ENCODE results near the gene MAP1B.
A peak's percentile ranks its signal among the peaks of the same experiment; 100 is the strongest.

The MAP1B gene

DNA sequence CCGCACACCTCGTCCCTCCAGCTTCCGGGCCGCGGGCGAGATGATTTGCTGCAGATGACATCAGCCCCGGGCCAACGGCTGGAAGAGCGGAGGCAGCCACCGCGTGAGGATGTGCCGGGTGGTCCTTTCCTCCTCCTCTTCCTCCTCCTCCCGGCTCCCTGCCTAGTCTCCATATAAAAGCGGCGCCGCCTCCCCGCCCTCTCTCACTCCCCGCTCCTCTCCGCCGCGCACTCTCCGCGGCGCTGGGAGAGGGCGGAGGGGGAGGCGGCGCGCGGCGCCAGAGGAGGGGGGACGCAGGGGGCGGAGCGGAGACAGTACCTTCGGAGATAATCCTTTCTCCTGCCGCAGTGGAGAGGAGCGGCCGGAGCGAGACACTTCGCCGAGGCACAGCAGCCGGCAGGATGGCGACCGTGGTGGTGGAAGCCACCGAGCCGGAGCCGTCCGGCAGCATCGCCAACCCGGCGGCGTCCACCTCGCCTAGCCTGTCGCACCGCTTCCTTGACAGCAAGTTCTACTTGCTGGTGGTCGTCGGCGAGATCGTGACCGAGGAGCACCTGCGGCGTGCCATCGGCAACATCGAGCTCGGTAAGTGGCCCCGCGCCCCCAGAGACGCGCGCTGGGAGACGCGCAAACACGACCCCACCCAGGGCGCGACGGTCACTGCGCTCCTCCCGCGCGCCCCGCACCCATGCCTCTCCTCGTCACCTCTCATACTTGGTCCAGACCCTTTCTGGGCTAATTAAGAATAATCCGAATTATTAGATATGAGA lies at the start of gene MAP1B:
TSS of gene MAP1B (plus strand) at position 345 of the 770 bp plus-strand sequence. CDS start at position 402, 57 bp downstream.
- H3K4me1 ChIP-seq (ENCODE audit: control insufficient read depth in 2 of 2, insufficient read depth in 2 of 2, low read length in 2 of 2), result no peaks in the 10 kb centered on the region
- peak within 1 kb of the TSS; percentile 61 to 63 for H3K4me3 ChIP-seq (ENCODE audit: low read length in 2 of 2)
- H3K36me3 ChIP-seq (ENCODE audit: control insufficient read depth in 2 of 2, insufficient read depth in 2 of 2, low read length in 2 of 2), result no peaks in the 10 kb centered on the region
- peak within 1 kb of the TSS; percentile 27 to 48 for H3K27ac ChIP-seq (ENCODE audit: low read depth in 2 of 2, low read length in 2 of 2)
- no peaks in the 10 kb centered on the region for H3K9me3 ChIP-seq (ENCODE audit: control insufficient read depth in 2 of 2, low read length in 2 of 2)
- H3K9ac ChIP-seq (ENCODE audit: low read depth in 1 of 2, low read length in 2 of 2), result peak within 1 kb of the TSS in 1 of 2 donors; percentile 59
- H3K27me3 ChIP-seq (ENCODE audit: control insufficient read depth in 2 of 2, insufficient read depth in 2 of 2, low read length in 2 of 2), result peaks cover 12 to 19% of the 10 kb centered on the region in 2 donors

DNA sequence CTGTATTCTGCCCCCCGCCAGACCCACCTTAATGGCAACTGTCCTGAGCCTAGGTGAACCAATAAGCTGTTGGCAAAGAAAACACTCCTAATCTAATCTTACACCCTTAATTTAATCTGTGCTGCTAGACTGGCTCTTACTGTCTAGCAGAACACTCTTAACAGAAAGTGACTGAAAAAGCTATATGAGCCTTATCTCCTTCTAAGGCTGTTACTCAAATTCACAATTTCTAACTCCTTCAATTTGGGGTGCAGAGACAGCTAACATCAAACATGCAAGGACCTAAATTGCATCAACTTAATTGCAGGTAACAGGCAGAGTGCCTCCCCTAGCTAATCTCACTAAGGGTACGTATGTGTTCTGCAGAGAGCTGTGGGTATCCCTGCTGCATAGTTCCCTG lies 49.5 kb upstream of the MAP1B start:
- Histone ChIP-seq H3K9ac (ENCODE audit: low read depth in 1 of 2, low read length in 2 of 2) (no peak overlapping the region), H3K4me3 (ENCODE audit: low read length in 2 of 2) (no peak overlapping the region), H3K27ac (ENCODE audit: low read depth in 2 of 2, low read length in 2 of 2) (no peak overlapping the region), H3K27me3 (ENCODE audit: control insufficient read depth in 2 of 2, insufficient read depth in 2 of 2, low read length in 2 of 2) (no peaks in the 10 kb centered on the region), H3K4me1 (ENCODE audit: control insufficient read depth in 2 of 2, insufficient read depth in 2 of 2, low read length in 2 of 2) (no peaks in the 10 kb centered on the region), H3K36me3 (ENCODE audit: control insufficient read depth in 2 of 2, insufficient read depth in 2 of 2, low read length in 2 of 2) (no peaks in the 10 kb centered on the region), H3K9me3 (ENCODE audit: control insufficient read depth in 2 of 2, low read length in 2 of 2) (no peaks in the 10 kb centered on the region)

DNA sequence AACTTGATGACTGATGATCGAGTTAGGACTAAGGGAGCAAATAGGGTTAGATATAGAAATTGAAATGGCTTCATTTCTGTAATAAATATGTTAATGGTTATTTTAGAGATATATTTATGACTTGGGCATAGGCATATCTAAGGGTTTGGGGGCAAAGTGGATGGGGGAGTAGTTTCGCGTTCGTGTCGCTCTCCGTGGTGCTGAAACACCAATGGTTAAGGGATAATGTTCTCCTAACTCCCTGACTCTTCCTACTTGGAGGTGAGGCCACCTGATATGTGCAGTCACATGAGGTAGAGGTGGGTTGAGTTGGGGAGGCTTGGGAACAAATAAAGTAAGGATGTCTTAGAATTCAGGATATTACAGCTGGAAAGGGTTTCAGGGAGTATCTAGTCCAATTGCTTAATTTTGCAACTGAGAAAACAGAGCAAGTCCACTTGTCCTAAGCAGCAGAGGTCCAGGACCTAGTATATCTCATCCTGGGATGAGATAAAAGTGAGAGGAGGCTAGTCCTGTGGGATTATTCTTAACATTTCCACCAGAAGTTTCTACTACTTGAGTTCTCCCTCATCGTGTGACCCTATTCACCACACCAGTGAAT lies 44.0 kb upstream of the MAP1B start:
- Histone ChIP-seq H3K4me1 (ENCODE audit: control insufficient read depth in 2 of 2, insufficient read depth in 2 of 2, low read length in 2 of 2) (no peaks in the 10 kb centered on the region), H3K9me3 (ENCODE audit: control insufficient read depth in 2 of 2, low read length in 2 of 2) (no peaks in the 10 kb centered on the region), H3K27ac (ENCODE audit: low read depth in 2 of 2, low read length in 2 of 2) (no peak overlapping the region), H3K36me3 (ENCODE audit: control insufficient read depth in 2 of 2, insufficient read depth in 2 of 2, low read length in 2 of 2) (no peaks in the 10 kb centered on the region), H3K4me3 (ENCODE audit: low read length in 2 of 2) (no peak overlapping the region), H3K9ac (ENCODE audit: low read depth in 1 of 2, low read length in 2 of 2) (no peak overlapping the region), H3K27me3 (ENCODE audit: control insufficient read depth in 2 of 2, insufficient read depth in 2 of 2, low read length in 2 of 2) (no peaks in the 10 kb centered on the region)

DNA sequence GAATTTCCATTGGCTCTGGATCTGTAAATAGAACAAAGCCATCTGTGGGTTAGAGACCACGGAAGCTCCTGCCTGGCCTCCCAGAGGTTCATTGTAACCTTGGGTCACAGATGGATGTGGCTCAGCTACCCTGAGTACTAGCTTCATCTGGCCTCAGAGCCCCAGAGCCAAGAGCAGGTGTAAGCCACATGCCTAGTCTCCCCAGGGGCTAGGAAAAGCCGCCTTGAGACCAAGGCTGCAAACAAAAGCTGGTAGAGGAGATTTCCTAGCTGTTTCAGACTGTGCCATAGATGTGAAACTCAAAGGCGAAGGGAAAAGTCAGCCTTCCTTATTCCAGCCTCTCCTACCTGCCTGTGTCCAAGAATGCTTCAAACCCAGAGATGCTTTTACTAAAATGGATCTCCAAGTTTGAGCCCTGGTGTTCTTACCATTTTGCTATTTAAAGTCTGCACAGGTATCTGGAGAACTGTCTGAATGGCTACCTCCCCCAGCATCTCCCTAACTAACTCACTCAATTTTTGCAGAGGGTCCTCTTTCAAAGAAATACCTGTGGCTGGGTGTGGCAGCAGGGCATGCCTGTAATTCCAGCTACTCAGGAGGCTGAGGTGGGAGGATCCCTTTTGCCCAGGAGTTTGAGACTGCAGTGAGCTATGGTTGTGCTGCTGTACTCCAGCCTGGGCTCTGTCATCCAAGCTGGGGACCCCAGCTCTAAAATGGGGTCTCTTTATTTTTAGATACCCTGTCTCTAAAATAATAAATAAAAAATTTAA lies 42.3 kb upstream of the MAP1B start:
- no peaks in the 10 kb centered on the region for H3K4me1 ChIP-seq (ENCODE audit: control insufficient read depth in 2 of 2, insufficient read depth in 2 of 2, low read length in 2 of 2)
- no peak overlapping the region for H3K4me3 ChIP-seq (ENCODE audit: low read length in 2 of 2)
- no peak overlapping the region for H3K27ac ChIP-seq (ENCODE audit: low read depth in 2 of 2, low read length in 2 of 2)
- no peaks in the 10 kb centered on the region for H3K27me3 ChIP-seq (ENCODE audit: control insufficient read depth in 2 of 2, insufficient read depth in 2 of 2, low read length in 2 of 2)
- no peak overlapping the region for H3K9ac ChIP-seq (ENCODE audit: low read depth in 1 of 2, low read length in 2 of 2)
- no peaks in the 10 kb centered on the region for H3K36me3 ChIP-seq (ENCODE audit: control insufficient read depth in 2 of 2, insufficient read depth in 2 of 2, low read length in 2 of 2)
- no peaks in the 10 kb centered on the region for H3K9me3 ChIP-seq (ENCODE audit: control insufficient read depth in 2 of 2, low read length in 2 of 2)

DNA sequence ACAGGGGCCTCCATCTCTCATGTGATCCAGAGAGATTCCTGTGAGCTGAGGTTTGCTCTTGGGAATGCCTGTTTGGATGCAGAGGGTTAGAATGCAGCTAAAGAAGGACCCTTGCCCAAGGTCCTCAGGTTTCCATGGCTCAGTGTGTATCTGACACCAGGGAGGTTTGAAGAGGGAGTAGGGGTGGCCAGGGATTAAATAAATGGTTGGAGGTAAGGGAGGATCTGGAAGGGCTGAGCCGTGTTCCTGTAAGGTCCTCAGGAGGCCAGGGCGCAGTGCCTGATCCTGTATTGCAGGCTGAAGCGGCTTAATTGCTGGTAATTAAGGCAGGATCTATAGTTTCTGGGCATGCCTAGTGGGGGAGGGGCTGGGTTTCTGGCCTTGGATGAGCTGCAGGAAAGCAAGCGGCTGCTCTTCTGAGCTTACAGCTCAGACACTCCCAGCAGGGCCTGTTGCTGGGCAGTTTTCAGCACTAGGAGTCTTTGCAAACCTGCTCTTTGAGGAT lies 41.5 kb upstream of the MAP1B start:
- no peaks in the 10 kb centered on the region for H3K27me3 ChIP-seq (ENCODE audit: control insufficient read depth in 2 of 2, insufficient read depth in 2 of 2, low read length in 2 of 2)
- no peak overlapping the region for H3K4me3 ChIP-seq (ENCODE audit: low read length in 2 of 2)
- no peaks in the 10 kb centered on the region for H3K4me1 ChIP-seq (ENCODE audit: control insufficient read depth in 2 of 2, insufficient read depth in 2 of 2, low read length in 2 of 2)
- no peaks in the 10 kb centered on the region for H3K9me3 ChIP-seq (ENCODE audit: control insufficient read depth in 2 of 2, low read length in 2 of 2)
- no peak overlapping the region for H3K27ac ChIP-seq (ENCODE audit: low read depth in 2 of 2, low read length in 2 of 2)
- no peaks in the 10 kb centered on the region for H3K36me3 ChIP-seq (ENCODE audit: control insufficient read depth in 2 of 2, insufficient read depth in 2 of 2, low read length in 2 of 2)
- no peak overlapping the region for H3K9ac ChIP-seq (ENCODE audit: low read depth in 1 of 2, low read length in 2 of 2)

DNA sequence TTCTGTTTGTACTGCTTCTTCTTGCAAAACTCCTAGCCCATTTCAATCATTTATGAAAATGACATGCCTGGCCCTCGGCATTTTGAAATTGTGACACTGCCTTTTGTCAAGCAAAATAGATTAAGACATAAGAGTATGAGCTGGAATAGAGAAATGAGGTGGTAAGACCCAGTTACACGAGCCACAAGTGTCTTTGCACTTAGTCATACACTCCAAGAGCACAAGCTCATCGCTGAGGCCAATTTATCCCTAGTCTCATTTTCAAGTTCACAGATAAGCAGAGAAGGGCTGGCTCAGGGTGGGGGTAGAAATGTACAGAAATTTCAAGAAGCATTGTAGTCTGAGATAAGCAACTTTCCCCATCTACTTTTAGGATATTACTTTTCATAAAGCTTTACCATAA lies 40.6 kb upstream of the MAP1B start:
- Histone ChIP-seq H3K27me3 (ENCODE audit: control insufficient read depth in 2 of 2, insufficient read depth in 2 of 2, low read length in 2 of 2) (no peaks in the 10 kb centered on the region), H3K9ac (ENCODE audit: low read depth in 1 of 2, low read length in 2 of 2) (no peak overlapping the region), H3K9me3 (ENCODE audit: control insufficient read depth in 2 of 2, low read length in 2 of 2) (no peaks in the 10 kb centered on the region)

DNA sequence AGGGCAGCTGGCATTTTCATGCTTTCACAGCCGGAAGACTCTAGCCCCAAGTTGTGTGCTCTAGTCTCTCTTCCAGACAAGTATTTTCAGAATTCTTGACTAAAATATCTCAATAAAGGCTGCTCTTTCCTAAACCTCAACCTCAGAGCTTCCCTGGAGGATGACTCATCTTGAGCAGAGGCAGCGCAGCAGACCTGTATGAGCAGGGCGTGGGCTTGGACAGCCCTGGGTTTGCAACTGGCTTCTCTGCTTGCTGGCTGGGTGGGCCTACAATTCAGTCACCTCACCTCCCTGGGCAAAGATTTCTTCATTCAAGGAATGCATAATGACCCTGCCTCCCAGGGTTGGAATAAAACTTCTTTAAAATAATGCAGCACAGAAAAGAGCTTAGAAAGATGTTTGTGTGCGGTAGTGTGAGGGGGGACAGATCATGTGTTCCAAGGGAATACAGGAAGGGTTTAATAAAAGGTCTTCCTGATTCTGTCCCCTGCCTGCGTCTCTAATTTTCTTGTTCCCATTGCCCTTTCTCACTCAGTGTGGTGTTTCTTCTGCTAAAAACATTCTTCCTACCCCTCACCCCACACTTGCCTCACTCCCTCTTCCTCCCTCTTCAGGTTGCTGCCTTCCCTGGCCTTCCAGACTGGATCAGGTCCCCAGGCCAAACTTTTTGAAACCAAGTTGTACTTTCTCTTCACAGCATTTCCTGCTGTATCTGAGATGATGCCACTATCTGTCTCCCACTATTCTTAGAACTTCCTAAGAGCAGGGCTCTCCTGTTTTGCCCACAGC lies 39.4 kb upstream of the MAP1B start:
- no peak overlapping the region for H3K4me3 ChIP-seq (ENCODE audit: low read length in 2 of 2)
- H3K4me1 ChIP-seq (ENCODE audit: control insufficient read depth in 2 of 2, insufficient read depth in 2 of 2, low read length in 2 of 2), result no peaks in the 10 kb centered on the region
- H3K36me3 ChIP-seq (ENCODE audit: control insufficient read depth in 2 of 2, insufficient read depth in 2 of 2, low read length in 2 of 2), result no peaks in the 10 kb centered on the region
- no peak overlapping the region for H3K27ac ChIP-seq (ENCODE audit: low read depth in 2 of 2, low read length in 2 of 2)
- no peak overlapping the region for H3K9ac ChIP-seq (ENCODE audit: low read depth in 1 of 2, low read length in 2 of 2)
- no peaks in the 10 kb centered on the region for H3K27me3 ChIP-seq (ENCODE audit: control insufficient read depth in 2 of 2, insufficient read depth in 2 of 2, low read length in 2 of 2)
- no peaks in the 10 kb centered on the region for H3K9me3 ChIP-seq (ENCODE audit: control insufficient read depth in 2 of 2, low read length in 2 of 2)

More for the DNA sequence above, 40.6 kb upstream of the MAP1B start:
- Histone ChIP-seq H3K27ac (ENCODE audit: low read depth in 2 of 2, low read length in 2 of 2) (no peak overlapping the region), H3K4me3 (ENCODE audit: low read length in 2 of 2) (no peak overlapping the region), H3K36me3 (ENCODE audit: control insufficient read depth in 2 of 2, insufficient read depth in 2 of 2, low read length in 2 of 2) (no peaks in the 10 kb centered on the region), H3K4me1 (ENCODE audit: control insufficient read depth in 2 of 2, insufficient read depth in 2 of 2, low read length in 2 of 2) (no peaks in the 10 kb centered on the region)

DNA sequence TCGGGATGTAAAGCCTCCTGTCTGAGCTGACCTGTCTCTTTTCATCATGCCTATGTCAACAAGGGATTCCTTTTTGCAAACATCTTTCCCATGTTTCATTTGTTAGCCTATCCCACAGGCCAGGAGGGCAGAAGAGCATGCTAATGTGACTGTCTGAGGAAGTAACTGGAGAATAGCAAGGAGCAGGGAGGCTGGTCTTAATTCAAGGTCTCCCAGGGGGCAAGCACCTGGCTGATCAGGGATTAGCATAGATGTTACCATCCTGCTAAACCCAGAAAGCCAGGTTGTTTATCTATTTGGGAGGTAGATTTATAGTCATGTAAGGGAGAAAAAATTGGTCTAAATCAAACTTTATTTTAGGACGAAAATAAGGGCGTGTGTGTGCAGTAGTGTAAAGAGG lies 36.7 kb upstream of the MAP1B start:
- Histone ChIP-seq H3K27me3 (ENCODE audit: control insufficient read depth in 2 of 2, insufficient read depth in 2 of 2, low read length in 2 of 2) (no peaks in the 10 kb centered on the region), H3K9ac (ENCODE audit: low read depth in 1 of 2, low read length in 2 of 2) (no peak overlapping the region), H3K4me1 (ENCODE audit: control insufficient read depth in 2 of 2, insufficient read depth in 2 of 2, low read length in 2 of 2) (no peaks in the 10 kb centered on the region), H3K9me3 (ENCODE audit: control insufficient read depth in 2 of 2, low read length in 2 of 2) (no peaks in the 10 kb centered on the region), H3K36me3 (ENCODE audit: control insufficient read depth in 2 of 2, insufficient read depth in 2 of 2, low read length in 2 of 2) (no peaks in the 10 kb centered on the region), H3K4me3 (ENCODE audit: low read length in 2 of 2) (no peak overlapping the region), H3K27ac (ENCODE audit: low read depth in 2 of 2, low read length in 2 of 2) (no peak overlapping the region)

DNA sequence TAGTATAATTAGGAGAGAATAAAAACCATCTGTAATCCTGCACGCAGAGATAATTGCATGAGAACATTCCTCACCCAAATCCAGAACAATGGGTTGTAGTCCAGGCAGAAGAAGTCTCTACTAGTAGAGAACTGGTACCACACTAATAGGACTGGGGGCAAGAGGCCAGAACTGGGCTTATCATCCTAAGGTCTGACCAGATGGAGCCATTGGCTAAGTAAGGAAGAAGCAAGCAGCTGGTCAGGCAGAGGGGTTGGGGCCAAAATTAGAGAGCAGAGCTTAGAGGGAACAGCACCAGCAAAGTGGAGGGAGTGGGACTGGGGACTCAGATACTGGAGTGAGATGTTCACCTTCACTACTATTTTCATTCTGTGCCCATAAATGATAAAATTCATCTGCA lies 35.4 kb upstream of the MAP1B start:
- H3K27me3 ChIP-seq (ENCODE audit: control insufficient read depth in 2 of 2, insufficient read depth in 2 of 2, low read length in 2 of 2), result no peaks in the 10 kb centered on the region
- H3K36me3 ChIP-seq (ENCODE audit: control insufficient read depth in 2 of 2, insufficient read depth in 2 of 2, low read length in 2 of 2), result no peaks in the 10 kb centered on the region
- no peak overlapping the region for H3K9ac ChIP-seq (ENCODE audit: low read depth in 1 of 2, low read length in 2 of 2)
- no peaks in the 10 kb centered on the region for H3K4me1 ChIP-seq (ENCODE audit: control insufficient read depth in 2 of 2, insufficient read depth in 2 of 2, low read length in 2 of 2)
- no peaks in the 10 kb centered on the region for H3K9me3 ChIP-seq (ENCODE audit: control insufficient read depth in 2 of 2, low read length in 2 of 2)
- no peak overlapping the region for H3K27ac ChIP-seq (ENCODE audit: low read depth in 2 of 2, low read length in 2 of 2)
- no peak overlapping the region for H3K4me3 ChIP-seq (ENCODE audit: low read length in 2 of 2)

Measured in mucosa of rectum (tissue), 2 donors.